ENCODE results near the gene PLA2G4B. TPM values are rescaled to one million over a fixed set of nuclear protein-coding genes. Genes with fewer than 3 reads are reported as not detected.

PLA2G4B gene
- total and polyA plus RNA-seq, 2 experiments from 2014 or later: 2.7 to 19.6 TPM

GRCh38 chr15:41847981-41848380, 9.3 kb downstream of the PLA2G4B start:
- Histone ChIP-seq H3K79me2 (no peaks in the 10 kb centered on the region), H3K9me2 (replicated peaks; ENCODE audit: insufficient read depth) (no peaks in the 10 kb centered on the region), H3K27ac (no peak overlapping the region), H4K20me1 (ENCODE audit: insufficient read depth, poor library complexity, severe bottlenecking) (no peaks in the 10 kb centered on the region), H3K9me3 (ENCODE audit: low read depth) (no peaks in the 10 kb centered on the region), H3K27me3 (no peaks in the 10 kb centered on the region), H3K4me3 (no peak overlapping the region), H3K4me1 (ENCODE audit: insufficient read depth) (no peaks in the 10 kb centered on the region), H3K36me3 (replicated peaks; ENCODE audit: insufficient read depth, low read depth) (no peaks in the 10 kb centered on the region), H2AFZ (no peak overlapping the region), H3K4me2 (no peak overlapping the region)
- TF ChIP-seq EZH2phosphoT487 (IDR thresholded peaks at IDR 0.05; ENCODE audit: low read depth, severe bottlenecking, unreplicated experiment): no peak
- no peak for TF ChIP-seq CTCF (IDR thresholded peaks at IDR 0.05; ENCODE audit: poor library complexity)
- no peak for TF ChIP-seq EZH2 (IDR thresholded peaks at IDR 0.05; ENCODE audit: borderline replicate concordance)
- 94% methylated on average over 9 of the region's 9 CpGs for WGBS (ENCODE audit: low lambda C conversion rate, missing lambda C conversion rate)
- DNase-seq (ENCODE audit: low spot score): no peak

- Histone ChIP-seq H3K79me2 (no peaks in the 10 kb centered on the region), H2AFZ (no peak overlapping the region), H4K20me1 (ENCODE audit: insufficient read depth, poor library complexity, severe bottlenecking) (no peaks in the 10 kb centered on the region), H3K36me3 (replicated peaks; ENCODE audit: insufficient read depth, low read depth) (no peaks in the 10 kb centered on the region), H3K27ac (no peak overlapping the region), H3K9me2 (replicated peaks; ENCODE audit: insufficient read depth) (no peaks in the 10 kb centered on the region), H3K4me1 (ENCODE audit: insufficient read depth) (no peaks in the 10 kb centered on the region), H3K27me3 (no peaks in the 10 kb centered on the region), H3K9me3 (ENCODE audit: low read depth) (no peaks in the 10 kb centered on the region), H3K4me2 (no peak overlapping the region), H3K4me3 (no peak overlapping the region)
- no peak for DNase-seq (ENCODE audit: low spot score)
- 96% methylated on average over 10 of the region's 10 CpGs for WGBS (ENCODE audit: low lambda C conversion rate, missing lambda C conversion rate)
- TF ChIP-seq CTCF (IDR thresholded peaks at IDR 0.05; ENCODE audit: poor library complexity) (no peak), EZH2phosphoT487 (IDR thresholded peaks at IDR 0.05; ENCODE audit: low read depth, severe bottlenecking, unreplicated experiment) (no peak), EZH2 (IDR thresholded peaks at IDR 0.05; ENCODE audit: borderline replicate concordance) (no peak)
Measured at GRCh38 chr15:41848631-41849030, 10.0 kb downstream of the PLA2G4B start.

GRCh38 chr15:41849204-41849603, 10.6 kb downstream of the PLA2G4B start:
- no peak overlapping the region for H3K4me3 ChIP-seq
- TF ChIP-seq CTCF (IDR thresholded peaks at IDR 0.05; ENCODE audit: poor library complexity): no peak
- TF ChIP-seq EZH2phosphoT487 (IDR thresholded peaks at IDR 0.05; ENCODE audit: low read depth, severe bottlenecking, unreplicated experiment): no peak
- TF ChIP-seq EZH2 (IDR thresholded peaks at IDR 0.05; ENCODE audit: borderline replicate concordance): no peak
- WGBS (ENCODE audit: low lambda C conversion rate, missing lambda C conversion rate): 92% methylated on average over 6 of the region's 6 CpGs
- no peaks in the 10 kb centered on the region for H4K20me1 ChIP-seq (ENCODE audit: insufficient read depth, poor library complexity, severe bottlenecking)
- no peaks in the 10 kb centered on the region for H3K27me3 ChIP-seq
- no peak for DNase-seq (ENCODE audit: low spot score)
- no peaks in the 10 kb centered on the region for H3K36me3 ChIP-seq (replicated peaks; ENCODE audit: insufficient read depth, low read depth)
- H2AFZ ChIP-seq: no peak overlapping the region
- H3K4me1 ChIP-seq (ENCODE audit: insufficient read depth): no peaks in the 10 kb centered on the region
- H3K9me3 ChIP-seq (ENCODE audit: low read depth): no peaks in the 10 kb centered on the region
- H3K4me2 ChIP-seq: no peak overlapping the region
- no peak overlapping the region for H3K27ac ChIP-seq
- no peaks in the 10 kb centered on the region for H3K9me2 ChIP-seq (replicated peaks; ENCODE audit: insufficient read depth)
- no peaks in the 10 kb centered on the region for H3K79me2 ChIP-seq

- Histone ChIP-seq H3K4me1 (ENCODE audit: insufficient read depth) (no peaks in the 10 kb centered on the region), H3K4me2 (no peak overlapping the region), H3K9me3 (ENCODE audit: low read depth) (no peaks in the 10 kb centered on the region), H3K79me2 (no peaks in the 10 kb centered on the region), H3K4me3 (no peak overlapping the region), H3K9me2 (replicated peaks; ENCODE audit: insufficient read depth) (no peaks in the 10 kb centered on the region), H3K36me3 (replicated peaks; ENCODE audit: insufficient read depth, low read depth) (no peaks in the 10 kb centered on the region), H3K27me3 (no peaks in the 10 kb centered on the region), H2AFZ (no peak overlapping the region), H3K27ac (no peak overlapping the region), H4K20me1 (ENCODE audit: insufficient read depth, poor library complexity, severe bottlenecking) (no peaks in the 10 kb centered on the region)
- TF ChIP-seq CTCF (IDR thresholded peaks at IDR 0.05; ENCODE audit: poor library complexity): no peak
- TF ChIP-seq EZH2 (IDR thresholded peaks at IDR 0.05; ENCODE audit: borderline replicate concordance): no peak
- TF ChIP-seq EZH2phosphoT487 (IDR thresholded peaks at IDR 0.05; ENCODE audit: low read depth, severe bottlenecking, unreplicated experiment): no peak
- DNase-seq (ENCODE audit: low spot score): no peak
- whole genome bisulfite sequencing (ENCODE audit: low lambda C conversion rate, missing lambda C conversion rate): 87% methylated on average over 8 of the region's 8 CpGs
Measured at GRCh38 chr15:41849861-41850260, 11.2 kb downstream of the PLA2G4B start.
